HepG2 (cell line): ENCODE measurements around the gene PEX12. TPM values are rescaled to one million over a fixed set of nuclear protein-coding genes. Genes with fewer than 3 reads are reported as not detected.

Experiments
- ELF1 ChIP-seq: sonication (generic); formaldehyde crosslinking; IDR thresholded peaks from 2 replicates; pipeline ENCODE4 v1.4.0; 2020; ENCODE audit warnings: missing genetic modification reagents
- MAFF ChIP-seq: IDR thresholded peaks from 2 replicates; pipeline ENCODE4 v1.6.1; 2011; ENCODE audit warnings: low read depth, low read length, improper control_type of control experiment
- PHF20 ChIP-seq: sonication (generic); formaldehyde crosslinking; IDR thresholded peaks from 2 replicates; pipeline ENCODE4 v1.5.0; 2020; ENCODE audit warnings: mild to moderate bottlenecking, missing genetic modification reagents
- REL ChIP-seq: sonication (generic); formaldehyde crosslinking; conservative IDR thresholded peaks from 2 replicates; pipeline ENCODE4 v1.8.0; 2022; ENCODE audit warnings: mild to moderate bottlenecking, missing genetic modification reagents, moderate library complexity
- RFX3 ChIP-seq: IDR thresholded peaks from 2 replicates; pipeline ENCODE4 v1.6.1; 2016; ENCODE audit warnings: missing biosample characterization, missing genetic modification reagents
- RXRA ChIP-seq: sonication (generic); formaldehyde crosslinking; IDR thresholded peaks from 2 replicates; pipeline ENCODE4 v1.5.1; 2020; ENCODE audit warnings: missing genetic modification reagents
- TARDBP ChIP-seq: sonication (generic); formaldehyde crosslinking; IDR thresholded peaks from 2 replicates; pipeline ENCODE4 v1.8.0; 2022; ENCODE audit warnings: mild to moderate bottlenecking, missing genetic modification reagents
- ZKSCAN1 ChIP-seq: fragments of 150-350 bp; IDR thresholded peaks from 2 replicates; pipeline ENCODE4 v1.6.1; 2014; ENCODE audit warnings: low read length
- ZNF329 ChIP-seq: sonication (generic); formaldehyde crosslinking; IDR thresholded peaks from 2 replicates; pipeline ENCODE4 v1.9.0; 2021; ENCODE audit warnings: low read depth, mild to moderate bottlenecking, missing genetic modification reagents
- ZNF343 ChIP-seq: sonication (generic); formaldehyde crosslinking; IDR thresholded peaks from 2 replicates; pipeline ENCODE4 v1.4.0; 2020; ENCODE audit warnings: mild to moderate bottlenecking, missing genetic modification reagents
- ZNF362 ChIP-seq: sonication (generic); formaldehyde crosslinking; IDR thresholded peaks from 2 replicates; pipeline ENCODE4 v1.4.0; 2020; ENCODE audit warnings: missing genetic modification reagents, mild to moderate bottlenecking, borderline replicate concordance
- ZNF496 ChIP-seq: sonication (generic); formaldehyde crosslinking; IDR thresholded peaks from 2 replicates; pipeline ENCODE4 v1.8.1; 2023; ENCODE audit warnings: mild to moderate bottlenecking, moderate library complexity, missing genetic modification reagents; ENCODE audit not compliant: insufficient replicate concordance
- ZNF672 ChIP-seq: sonication (generic); formaldehyde crosslinking; IDR thresholded peaks from 2 replicates; pipeline ENCODE4 v1.8.1; 2022; ENCODE audit warnings: missing genetic modification reagents
- ZNF781 ChIP-seq: sonication (generic); formaldehyde crosslinking; IDR thresholded peaks from 2 replicates; pipeline ENCODE4 v1.5.1; 2020; ENCODE audit warnings: borderline replicate concordance, mild to moderate bottlenecking, missing genetic modification reagents; ENCODE audit errors: not compliant biosample characterization
- polyA plus RNA-seq, 8 experiments: library from polyadenylated mRNA; depleted of rRNA in 3 of 8; stranded (reverse) in 7 of 8; unstranded in 1 of 8; fragments of >200 nt; fragmentation: Illumina TruSeq in 4 of 8; extraction: Trizol in 4 of 8; gene quantifications; 2 replicates each; pipeline versions ENCODE4 v1.2.1 to v1.2.3, GENCODE V29; 2011 to 2016; ENCODE audit warnings: low read depth in 4 of 8, missing spikeins in 1 of 8, mixed read lengths in 1 of 8; ENCODE audit not compliant: insufficient read depth in 1 of 8
- total RNA-seq, 5 experiments: library from RNA; depleted of rRNA; stranded (reverse); fragments of >200 nt; fragmentation: Illumina TruSeq; extraction: Trizol; gene quantifications; 2 replicates each; pipeline ENCODE4 v1.2.3, GENCODE V29; 2016; ENCODE audit warnings: low read depth in 1 of 5
- TF ChIP-seq, protein P1 (sequence below), 2 experiments: sonication (generic) in 1 of 2; formaldehyde crosslinking in 1 of 2; IDR thresholded peaks; 2 replicates each; pipeline versions ENCODE4 v1.6.1 to v1.9.0; 2014 to 2022; ENCODE audit warnings: antibody characterized with exemption in 1 of 2, borderline replicate concordance in 1 of 2, inconsistent platforms in 1 of 2, low read depth in 1 of 2, missing genetic modification reagents in 1 of 2
- TF ChIP-seq, protein P2 (sequence below): sonication (generic); formaldehyde crosslinking; IDR thresholded peaks from 2 replicates; pipeline ENCODE4 v1.4.0; 2020; ENCODE audit warnings: missing genetic modification reagents
- TF ChIP-seq, protein P3 (sequence below): sonication (generic); formaldehyde crosslinking; IDR thresholded peaks from 2 replicates; pipeline ENCODE4 v1.5.0; 2020; ENCODE audit warnings: missing genetic modification reagents

PEX12 gene
- total and polyA plus RNA-seq, 2 of the 13 experiments (the other 11 are each of a cell fraction or from before 2014, with no cell fraction given): 5.1 to 11.9 TPM

- TF ChIP-seq ZKSCAN1: no peak
- TF ChIP-seq, protein P1, sequence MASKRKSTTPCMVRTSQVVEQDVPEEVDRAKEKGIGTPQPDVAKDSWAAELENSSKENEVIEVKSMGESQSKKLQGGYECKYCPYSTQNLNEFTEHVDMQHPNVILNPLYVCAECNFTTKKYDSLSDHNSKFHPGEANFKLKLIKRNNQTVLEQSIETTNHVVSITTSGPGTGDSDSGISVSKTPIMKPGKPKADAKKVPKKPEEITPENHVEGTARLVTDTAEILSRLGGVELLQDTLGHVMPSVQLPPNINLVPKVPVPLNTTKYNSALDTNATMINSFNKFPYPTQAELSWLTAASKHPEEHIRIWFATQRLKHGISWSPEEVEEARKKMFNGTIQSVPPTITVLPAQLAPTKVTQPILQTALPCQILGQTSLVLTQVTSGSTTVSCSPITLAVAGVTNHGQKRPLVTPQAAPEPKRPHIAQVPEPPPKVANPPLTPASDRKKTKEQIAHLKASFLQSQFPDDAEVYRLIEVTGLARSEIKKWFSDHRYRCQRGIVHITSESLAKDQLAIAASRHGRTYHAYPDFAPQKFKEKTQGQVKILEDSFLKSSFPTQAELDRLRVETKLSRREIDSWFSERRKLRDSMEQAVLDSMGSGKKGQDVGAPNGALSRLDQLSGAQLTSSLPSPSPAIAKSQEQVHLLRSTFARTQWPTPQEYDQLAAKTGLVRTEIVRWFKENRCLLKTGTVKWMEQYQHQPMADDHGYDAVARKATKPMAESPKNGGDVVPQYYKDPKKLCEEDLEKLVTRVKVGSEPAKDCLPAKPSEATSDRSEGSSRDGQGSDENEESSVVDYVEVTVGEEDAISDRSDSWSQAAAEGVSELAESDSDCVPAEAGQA (IDR thresholded peaks at IDR 0.05; ENCODE audit: low read depth): peak; percentile 96
- TF ChIP-seq, protein P1 (CRISPR knock-in tag; IDR thresholded peaks at IDR 0.05; ENCODE audit: borderline replicate concordance): no peak
- no peak for TF ChIP-seq ZNF496 (CRISPR knock-in tag)
- TF ChIP-seq ZNF781 (CRISPR knock-in tag): peak; percentile 90
- TF ChIP-seq MAFF: no peak
- TF ChIP-seq ZNF343 (CRISPR knock-in tag): 0 out of 2 replicates have a peak, but pooled peaks have one; percentile 45
- TF ChIP-seq ZNF672 (CRISPR knock-in tag): no peak
- peak; percentile 99 for TF ChIP-seq ELF1 (CRISPR knock-in tag)
- peak; percentile 60; the same call in 1 of the 2 replicates for TF ChIP-seq TARDBP (CRISPR knock-in tag)
- TF ChIP-seq, protein P2, sequence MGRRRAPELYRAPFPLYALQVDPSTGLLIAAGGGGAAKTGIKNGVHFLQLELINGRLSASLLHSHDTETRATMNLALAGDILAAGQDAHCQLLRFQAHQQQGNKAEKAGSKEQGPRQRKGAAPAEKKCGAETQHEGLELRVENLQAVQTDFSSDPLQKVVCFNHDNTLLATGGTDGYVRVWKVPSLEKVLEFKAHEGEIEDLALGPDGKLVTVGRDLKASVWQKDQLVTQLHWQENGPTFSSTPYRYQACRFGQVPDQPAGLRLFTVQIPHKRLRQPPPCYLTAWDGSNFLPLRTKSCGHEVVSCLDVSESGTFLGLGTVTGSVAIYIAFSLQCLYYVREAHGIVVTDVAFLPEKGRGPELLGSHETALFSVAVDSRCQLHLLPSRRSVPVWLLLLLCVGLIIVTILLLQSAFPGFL: no peak
- TF ChIP-seq, protein P3, sequence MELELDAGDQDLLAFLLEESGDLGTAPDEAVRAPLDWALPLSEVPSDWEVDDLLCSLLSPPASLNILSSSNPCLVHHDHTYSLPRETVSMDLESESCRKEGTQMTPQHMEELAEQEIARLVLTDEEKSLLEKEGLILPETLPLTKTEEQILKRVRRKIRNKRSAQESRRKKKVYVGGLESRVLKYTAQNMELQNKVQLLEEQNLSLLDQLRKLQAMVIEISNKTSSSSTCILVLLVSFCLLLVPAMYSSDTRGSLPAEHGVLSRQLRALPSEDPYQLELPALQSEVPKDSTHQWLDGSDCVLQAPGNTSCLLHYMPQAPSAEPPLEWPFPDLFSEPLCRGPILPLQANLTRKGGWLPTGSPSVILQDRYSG (CRISPR knock-in tag): 0 out of 2 replicates have a peak, but pooled peaks have one; percentile 37
- TF ChIP-seq RXRA (CRISPR knock-in tag): peak; percentile 36; the same call in 1 of the 2 replicates
- no peak for TF ChIP-seq REL
- no peak for TF ChIP-seq RFX3 (CRISPR knock-in tag)
- 0 out of 2 replicates have a peak, but pooled peaks have one; percentile 37 for TF ChIP-seq ZNF329 (CRISPR knock-in tag)
- TF ChIP-seq PHF20 (CRISPR knock-in tag): peak; percentile 99
- peak; percentile 49; the same call in 1 of the 2 replicates for TF ChIP-seq ZNF362 (CRISPR knock-in tag)
Observed at GRCh38 chr17:35578197-35578928, at the start of gene PEX12 (continued).
